OCI-LY3 (cell line): ENCODE results near the gene SHROOM3.

ENCODE experiments used
- CTCF ChIP-seq: fragments of 200-600, 300-600 bp; sonication (generic); IDR thresholded peaks from 2 replicates; pipeline ENCODE4 v1.5.1; 2014; ENCODE audit warnings: antibody characterized with exemption, low read length, low read depth
- EZH2phosphoT487 ChIP-seq: fragments of 200-600 bp; shearing (Covaris generic); IDR thresholded peaks from 2 replicates; pipeline ENCODE4 v1.6.1; 2018; ENCODE audit warnings: antibody characterized with exemption, mixed run types, low read depth

- TF ChIP-seq CTCF: no peak
- TF ChIP-seq EZH2phosphoT487: no peak
Observed at GRCh38 chr4:76511947-76512346, 76.9 kb downstream of the SHROOM3 start.
